Trophoblast cell (in vitro differentiated cells and primary cell): ENCODE measurements around the gene HID1.

ENCODE experiments used
- DNase-seq, 2 donors: peaks; one replicate each; pipeline ENCODE4 v3.0.0-alpha.2; 2016
- H2AFZ ChIP-seq: 2 replicates; pipeline ENCODE4 v1.6.1; 2013; ENCODE audit warnings: low read length, moderate library complexity, mild to moderate bottlenecking; ENCODE audit not compliant: insufficient read depth, poor library complexity
- H2AK5ac ChIP-seq: 2 replicates; pipeline ENCODE4 v1.6.1; 2013; ENCODE audit warnings: mild to moderate bottlenecking, low read length
- H2BK120ac ChIP-seq: 2 replicates; pipeline ENCODE4 v1.6.1; 2013; ENCODE audit warnings: low read length, mild to moderate bottlenecking, moderate library complexity; ENCODE audit not compliant: insufficient read depth, poor library complexity
- H2BK12ac ChIP-seq: 2 replicates; pipeline ENCODE4 v1.6.1; 2013; ENCODE audit warnings: mild to moderate bottlenecking, low read length, moderate library complexity
- H2BK5ac ChIP-seq: 2 replicates; pipeline ENCODE4 v1.6.1; 2013; ENCODE audit warnings: low read length, low read depth, moderate library complexity, mild to moderate bottlenecking; ENCODE audit not compliant: poor library complexity
- H3K14ac ChIP-seq: 2 replicates; pipeline ENCODE4 v1.6.1; 2013; ENCODE audit warnings: mild to moderate bottlenecking, low read length
- H3K18ac ChIP-seq: 2 replicates; pipeline ENCODE4 v1.6.1; 2013; ENCODE audit warnings: mild to moderate bottlenecking, low read length
- H3K23ac ChIP-seq: 2 replicates; pipeline ENCODE4 v1.6.1; 2013; ENCODE audit warnings: low read length
- H3K27ac ChIP-seq: 2 replicates; pipeline ENCODE4 v1.5.1; 2013; ENCODE audit warnings: low read depth, mild to moderate bottlenecking, inconsistent platforms, low read length, moderate library complexity
- H3K27me3 ChIP-seq: 2 replicates; pipeline ENCODE4 v1.6.1; 2013; ENCODE audit warnings: inconsistent platforms, mild to moderate bottlenecking, low read length, moderate library complexity; ENCODE audit not compliant: insufficient read depth
- H3K36me3 ChIP-seq, 2 experiments: 1 replicate in 1 of 2; 2 replicates in 1 of 2; pipeline ENCODE4 v1.6.1; 2013; ENCODE audit warnings: low read length in 2 of 2, mild to moderate bottlenecking in 2 of 2, moderate library complexity in 1 of 2; ENCODE audit not compliant: insufficient read depth in 2 of 2, control insufficient read depth in 1 of 2
- H3K4ac ChIP-seq: 2 replicates; pipeline ENCODE4 v1.6.1; 2013; ENCODE audit warnings: low read depth, mild to moderate bottlenecking, low read length, moderate library complexity
- H3K4me1 ChIP-seq, 2 experiments: 1 replicate in 1 of 2; 2 replicates in 1 of 2; pipeline ENCODE4 v1.6.1; 2013; ENCODE audit warnings: low read length in 2 of 2, mild to moderate bottlenecking in 2 of 2, moderate library complexity in 1 of 2; ENCODE audit not compliant: insufficient read depth in 2 of 2, control insufficient read depth in 1 of 2
- H3K4me2 ChIP-seq: 2 replicates; pipeline ENCODE4 v1.6.1; 2013; ENCODE audit warnings: inconsistent platforms, mild to moderate bottlenecking, low read length, moderate library complexity
- H3K4me3 ChIP-seq: 2 replicates; pipeline ENCODE4 v1.5.1; 2013; ENCODE audit warnings: mild to moderate bottlenecking, low read depth, low read length, inconsistent platforms
- H3K79me1 ChIP-seq: one replicate; pipeline ENCODE4 v1.6.1; 2013; ENCODE audit warnings: low read length
- H3K79me2 ChIP-seq: 2 replicates; pipeline ENCODE4 v1.6.1; 2013; ENCODE audit warnings: low read length, mild to moderate bottlenecking; ENCODE audit not compliant: control insufficient read depth, insufficient read depth, poor library complexity
- H3K9ac ChIP-seq: 2 replicates; pipeline ENCODE4 v1.6.1; 2013; ENCODE audit warnings: mild to moderate bottlenecking, low read length
- H3K9me3 ChIP-seq: 2 replicates; pipeline ENCODE4 v1.6.1; 2013; ENCODE audit warnings: low read depth, mild to moderate bottlenecking, control low read depth, inconsistent platforms, low read length; ENCODE audit not compliant: insufficient read depth
- H4K12ac ChIP-seq: 2 replicates; pipeline ENCODE4 v1.6.1; 2013; ENCODE audit warnings: low read depth, mild to moderate bottlenecking, low read length, moderate library complexity
- H4K8ac ChIP-seq: 2 replicates; pipeline ENCODE4 v1.6.1; 2013; ENCODE audit warnings: low read depth, mild to moderate bottlenecking, low read length, moderate library complexity
- H4K91ac ChIP-seq: one replicate; pipeline ENCODE4 v1.6.1; 2013; ENCODE audit warnings: low read depth, mild to moderate bottlenecking, low read length, moderate library complexity
- WGBS: extraction: QIAGEN DNeasy Blood & Tissue Kit; methylation state at CpG from one replicate; pipeline ENCODE4 v1.1.7; 2013; ENCODE audit warnings: missing lambda C conversion rate; ENCODE audit not compliant: insufficient read length, insufficient coverage; ENCODE audit errors: extremely low coverage; 5-methylcytosine and 5-hydroxymethylcytosine counted together

Gene HID1

GRCh38 chr17:74921769-74922168 lies 50.8 kb downstream of the HID1 start:
- no peaks in the 10 kb centered on the region for H3K36me3 ChIP-seq
- H3K18ac ChIP-seq, result no peak overlapping the region
- no peaks in the 10 kb centered on the region for H3K4me1 ChIP-seq
- H4K12ac ChIP-seq, result no peak overlapping the region
- no peak overlapping the region for H2BK5ac ChIP-seq
- no peak overlapping the region for H2BK12ac ChIP-seq
- H4K8ac ChIP-seq, result no peak overlapping the region
- no peak for DNase-seq
- peaks cover 34% of the 10 kb centered on the region for H3K27me3 ChIP-seq
- H2BK120ac ChIP-seq, result no peak overlapping the region
- H3K9ac ChIP-seq, result no peak overlapping the region
- H4K91ac ChIP-seq, result no peak overlapping the region
- H3K27ac ChIP-seq, result no peak overlapping the region
- no CpG with 5 or more reads among the region's 2 CpGs for WGBS
- no peak overlapping the region for H2AFZ ChIP-seq
- H3K4me3 ChIP-seq, result no peak overlapping the region
- H3K23ac ChIP-seq, result no peak overlapping the region
- no peaks in the 10 kb centered on the region for H3K79me1 ChIP-seq
- H3K9me3 ChIP-seq, result peaks cover 15% of the 10 kb centered on the region
- no peak overlapping the region for H2AK5ac ChIP-seq
- no peak overlapping the region for H3K14ac ChIP-seq
- H3K4me2 ChIP-seq, result no peak overlapping the region
- H3K4ac ChIP-seq, result no peak overlapping the region
- no peaks in the 10 kb centered on the region for H3K79me2 ChIP-seq

- Histone ChIP-seq H2AFZ (no peak overlapping the region), H3K23ac (no peak overlapping the region), H3K27me3 (peaks cover 32% of the 10 kb centered on the region), H3K4me2 (no peak overlapping the region), H3K4me1 (no peaks in the 10 kb centered on the region), H3K14ac (no peak overlapping the region), H3K9me3 (peaks cover 16% of the 10 kb centered on the region), H2BK12ac (no peak overlapping the region), H2BK5ac (no peak overlapping the region), H3K18ac (no peak overlapping the region), H3K79me1 (no peaks in the 10 kb centered on the region), H3K4ac (no peak overlapping the region), H3K27ac (no peak overlapping the region), H2AK5ac (no peak overlapping the region), H4K8ac (no peak overlapping the region), H2BK120ac (no peak overlapping the region), H3K4me3 (no peak overlapping the region), H4K91ac (no peak overlapping the region), H3K36me3 (no peaks in the 10 kb centered on the region), H3K9ac (no peak overlapping the region), H3K79me2 (no peaks in the 10 kb centered on the region), H4K12ac (no peak overlapping the region)
- no CpG with 5 or more reads among the region's 19 CpGs for WGBS
- DNase-seq, result no peak
Observed at GRCh38 chr17:74921026-74921681, 51.4 kb downstream of the HID1 start.

GRCh38 chr17:74920642-74921025 lies 51.9 kb downstream of the HID1 start:
- Histone ChIP-seq H2BK12ac (no peak overlapping the region), H3K27ac (no peak overlapping the region), H2BK120ac (no peak overlapping the region), H3K36me3 (no peaks in the 10 kb centered on the region), H3K9me3 (peaks cover 16% of the 10 kb centered on the region), H2BK5ac (no peak overlapping the region), H3K18ac (no peak overlapping the region), H4K91ac (no peak overlapping the region), H3K14ac (no peak overlapping the region), H3K4me3 (no peak overlapping the region), H3K27me3 (peaks cover 28% of the 10 kb centered on the region), H3K23ac (no peak overlapping the region), H3K4me2 (no peak overlapping the region), H4K8ac (no peak overlapping the region), H3K4ac (no peak overlapping the region), H2AK5ac (no peak overlapping the region), H3K79me1 (no peaks in the 10 kb centered on the region), H3K79me2 (no peaks in the 10 kb centered on the region), H3K9ac (no peak overlapping the region), H3K4me1 (no peaks in the 10 kb centered on the region), H2AFZ (no peak overlapping the region), H4K12ac (no peak overlapping the region)
- DNase-seq, result no peak
- no CpG with 5 or more reads among the region's 6 CpGs for WGBS

- Histone ChIP-seq H3K4ac (no peak overlapping the region), H3K4me3 (no peak overlapping the region), H3K4me2 (no peak overlapping the region), H3K14ac (no peak overlapping the region), H3K27ac (no peak overlapping the region), H3K79me1 (no peaks in the 10 kb centered on the region), H2BK12ac (no peak overlapping the region), H2BK5ac (no peak overlapping the region), H4K12ac (no peak overlapping the region), H3K23ac (no peak overlapping the region), H3K4me1 (no peaks in the 10 kb centered on the region), H3K9ac (no peak overlapping the region), H4K91ac (no peak overlapping the region), H2AK5ac (no peak overlapping the region), H3K36me3 (no peaks in the 10 kb centered on the region), H3K9me3 (peaks cover 13% of the 10 kb centered on the region), H2AFZ (no peak overlapping the region), H4K8ac (no peak overlapping the region), H2BK120ac (no peak overlapping the region), H3K79me2 (no peaks in the 10 kb centered on the region), H3K27me3 (peaks cover 24% of the 10 kb centered on the region), H3K18ac (no peak overlapping the region)
- no CpG with 5 or more reads among the region's 27 CpGs for WGBS
- DNase-seq, result no peak
Observed at GRCh38 chr17:74920306-74920620, 52.3 kb downstream of the HID1 start.
